HG03280 (cell line): ENCODE measurements around the gene EGFR.
"Not testable (repeated sequence)": the region's sequence is repeated elsewhere in the genome, so short reads cannot be mapped to it uniquely, and the experiment has no call there.

Source experiments
- ATAC-seq: cut with Tn5 transposase; IDR thresholded peaks from one replicate; pipeline ENCODE4 v1.9.1; 2021; ENCODE audit warnings: mild to moderate bottlenecking, moderate library complexity; ENCODE audit not compliant: unreplicated experiment

Gene EGFR

DNA sequence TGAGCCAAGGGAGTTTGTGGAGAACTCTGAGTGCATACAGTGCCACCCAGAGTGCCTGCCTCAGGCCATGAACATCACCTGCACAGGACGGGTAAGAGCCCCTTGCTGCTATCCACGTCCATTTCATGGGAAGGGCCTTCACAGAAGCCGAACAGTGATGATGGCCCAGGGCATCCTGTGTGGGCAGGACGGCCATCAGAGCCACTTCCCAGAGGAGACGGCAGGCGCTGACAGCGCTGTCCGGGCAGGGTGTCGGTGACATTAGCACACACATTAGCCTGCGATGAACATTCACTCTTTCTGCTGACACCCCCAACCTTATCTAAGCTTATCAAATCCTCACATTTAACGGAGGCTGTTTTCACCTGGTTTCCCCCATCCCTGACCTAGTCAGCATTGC lies 144.9 kb downstream of the EGFR start:
- no peak for ATAC-seq

GRCh38 chr7:55164527-55164926 lies 145.7 kb downstream of the EGFR start:
- ATAC-seq: no peak

GRCh38 chr7:55165176-55165861 lies 146.5 kb downstream of the EGFR start:
- no peak for ATAC-seq

- ATAC-seq: not testable (repeated sequence)
Measured at GRCh38 chr7:55167296-55167695, 148.5 kb downstream of the EGFR start.

- no peak for ATAC-seq
Measured at GRCh38 chr7:55170335-55171069, 151.7 kb downstream of the EGFR start.

DNA sequence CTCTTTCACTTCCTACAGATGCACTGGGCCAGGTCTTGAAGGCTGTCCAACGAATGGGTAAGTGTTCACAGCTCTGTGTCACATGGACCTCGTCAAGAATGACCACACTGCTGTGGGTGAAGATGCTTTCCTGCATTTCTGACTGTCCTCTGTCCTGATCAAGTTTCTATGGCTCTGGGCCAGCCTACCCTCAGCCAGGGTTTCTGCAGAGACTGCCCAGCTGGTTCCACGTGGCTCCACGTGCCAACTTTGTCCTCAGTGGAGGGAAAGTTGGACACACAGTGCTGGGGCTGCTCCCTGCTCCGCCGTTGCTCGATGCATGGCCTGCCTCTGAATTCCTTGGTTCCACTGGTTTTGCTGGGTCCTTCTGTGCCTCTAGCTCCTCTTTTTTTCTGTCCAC lies 152.3 kb downstream of the EGFR start:
- ATAC-seq: no peak

DNA sequence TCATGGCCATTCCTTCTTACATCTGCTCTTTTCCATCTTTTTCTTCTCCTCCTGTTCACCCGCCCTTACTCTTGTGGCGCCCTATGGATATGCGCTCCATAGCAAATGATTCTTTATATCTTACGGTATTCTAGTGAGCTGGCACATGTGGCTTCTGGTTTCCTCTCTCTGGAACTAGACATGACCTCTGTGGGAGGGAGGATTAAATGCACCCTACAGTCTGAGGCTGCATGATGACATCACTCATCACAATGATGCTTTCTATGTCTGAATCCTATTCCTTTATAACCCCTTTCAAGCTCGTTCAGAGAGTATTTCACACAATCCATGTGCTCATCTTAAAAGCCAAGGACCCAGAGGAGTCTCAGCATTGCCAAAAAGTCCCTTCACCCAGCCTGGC lies 153.3 kb downstream of the EGFR start:
- no peak for ATAC-seq

GRCh38 chr7:55172881-55173609 lies 154.2 kb downstream of the EGFR start:
- ATAC-seq: no peak

- ATAC-seq: no peak
Measured at GRCh38 chr7:55173671-55174070, 154.9 kb downstream of the EGFR start.

GRCh38 chr7:55174456-55174855 lies 155.6 kb downstream of the EGFR start:
- ATAC-seq: no peak

DNA sequence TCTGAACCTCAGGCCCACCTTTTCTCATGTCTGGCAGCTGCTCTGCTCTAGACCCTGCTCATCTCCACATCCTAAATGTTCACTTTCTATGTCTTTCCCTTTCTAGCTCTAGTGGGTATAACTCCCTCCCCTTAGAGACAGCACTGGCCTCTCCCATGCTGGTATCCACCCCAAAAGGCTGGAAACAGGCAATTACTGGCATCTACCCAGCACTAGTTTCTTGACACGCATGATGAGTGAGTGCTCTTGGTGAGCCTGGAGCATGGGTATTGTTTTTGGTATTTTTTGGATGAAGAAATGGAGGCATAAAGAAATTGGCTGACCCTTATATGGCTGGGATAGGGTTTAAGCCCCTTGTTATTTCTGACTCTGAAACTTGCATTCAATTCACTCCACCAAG lies 156.0 kb downstream of the EGFR start:
- ATAC-seq: no peak

DNA sequence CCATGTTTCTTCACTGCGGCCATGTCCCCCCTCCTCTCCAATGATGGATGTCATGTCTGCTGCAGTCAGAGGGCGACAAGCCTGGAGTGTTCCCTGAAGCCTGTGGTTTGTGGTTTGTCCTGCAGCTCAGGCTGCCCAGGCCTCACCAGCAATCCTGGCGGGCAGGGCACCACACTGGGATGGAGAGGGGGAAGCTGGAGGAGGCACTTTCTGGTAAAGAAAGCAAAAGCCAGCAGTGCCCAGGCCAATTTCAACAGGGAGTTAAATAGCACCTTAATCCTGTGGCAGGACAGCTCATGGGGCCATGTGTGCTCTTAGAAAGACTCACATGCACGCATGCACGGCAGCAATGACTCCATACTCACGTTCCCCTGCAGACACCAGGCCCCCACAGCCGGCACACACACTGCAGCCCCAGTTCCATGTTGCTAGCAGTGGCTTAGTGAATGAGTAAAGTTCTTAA lies 158.3 kb downstream of the EGFR start:
- ATAC-seq: no peak

DNA sequence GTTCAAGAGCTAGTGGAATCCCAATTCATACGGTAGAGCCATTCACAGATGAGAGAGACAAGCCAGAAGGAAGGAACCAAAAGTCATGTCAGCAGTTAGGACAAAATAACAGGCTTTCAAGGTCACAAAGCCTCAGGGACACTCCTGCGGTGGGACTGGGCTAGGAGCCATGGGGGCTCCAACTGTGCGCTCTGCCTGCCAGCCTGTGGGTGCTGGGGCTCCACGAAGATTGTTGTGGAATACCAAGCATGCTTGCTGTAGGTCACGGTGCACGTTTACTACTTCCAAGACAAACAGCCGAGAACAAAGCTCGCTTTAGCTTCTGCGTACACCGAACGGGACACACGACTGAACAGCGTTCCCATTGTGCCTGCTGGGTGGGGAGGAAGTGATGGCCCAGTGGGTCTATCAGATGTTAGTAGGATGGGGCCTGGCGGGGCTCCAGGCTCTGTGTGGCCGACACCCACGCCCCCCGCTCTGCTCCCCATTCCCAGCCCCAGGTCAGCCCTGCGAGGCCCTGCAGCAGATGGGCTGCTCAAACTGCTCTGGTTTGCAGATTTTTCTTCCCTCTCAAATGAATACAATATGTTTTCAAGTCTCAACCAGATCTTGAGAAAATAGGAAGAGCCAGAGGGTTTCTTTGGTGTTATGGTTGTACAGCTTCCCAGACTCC lies 158.9 kb downstream of the EGFR start:
- no peak for ATAC-seq

GRCh38 chr7:55178292-55178862 lies 159.6 kb downstream of the EGFR start:
- no peak for ATAC-seq

DNA sequence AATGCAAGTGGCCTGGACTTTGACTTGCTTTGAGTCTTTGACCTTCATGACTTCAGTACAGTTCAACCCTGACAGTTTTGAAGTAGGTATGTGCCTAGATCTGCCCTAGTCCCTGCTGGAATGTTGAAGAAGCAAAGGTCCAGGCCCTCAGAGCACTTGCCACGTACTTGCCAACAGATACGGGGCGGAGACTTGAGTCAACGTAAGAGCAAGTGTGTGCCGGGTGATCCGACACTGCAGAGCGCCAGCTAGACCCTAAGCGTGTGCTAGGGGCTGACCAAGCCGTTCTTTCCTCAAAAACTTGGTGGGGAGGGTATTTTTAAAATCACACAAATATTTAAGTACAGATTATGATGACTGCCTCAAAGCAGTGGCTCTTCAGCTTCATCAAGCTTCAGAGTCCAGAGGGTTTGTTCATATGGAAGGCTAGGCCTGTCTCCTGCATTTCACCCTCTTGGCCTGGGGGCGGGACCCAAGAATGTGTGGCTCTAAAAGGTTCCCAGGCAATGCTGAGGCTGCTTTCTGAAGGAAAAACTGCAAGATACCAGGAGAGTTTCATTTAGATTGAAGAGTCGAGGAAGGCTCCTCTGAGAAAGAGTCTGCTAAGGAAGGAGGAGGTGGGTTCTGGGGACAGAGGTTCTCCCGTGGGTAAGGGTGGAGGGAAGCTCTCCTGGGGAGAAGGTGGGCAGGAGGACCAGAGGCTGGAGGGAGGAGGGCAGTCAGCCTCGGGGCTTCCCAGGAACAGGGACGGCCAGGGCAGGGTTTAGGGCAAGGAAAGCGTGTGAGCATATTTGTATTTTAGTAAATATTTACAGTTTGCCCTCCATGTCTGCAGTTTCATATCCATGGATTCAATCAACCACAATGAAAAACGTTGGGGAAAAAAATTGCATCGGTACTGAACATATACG lies 160.3 kb downstream of the EGFR start:
- ATAC-seq: no peak

DNA sequence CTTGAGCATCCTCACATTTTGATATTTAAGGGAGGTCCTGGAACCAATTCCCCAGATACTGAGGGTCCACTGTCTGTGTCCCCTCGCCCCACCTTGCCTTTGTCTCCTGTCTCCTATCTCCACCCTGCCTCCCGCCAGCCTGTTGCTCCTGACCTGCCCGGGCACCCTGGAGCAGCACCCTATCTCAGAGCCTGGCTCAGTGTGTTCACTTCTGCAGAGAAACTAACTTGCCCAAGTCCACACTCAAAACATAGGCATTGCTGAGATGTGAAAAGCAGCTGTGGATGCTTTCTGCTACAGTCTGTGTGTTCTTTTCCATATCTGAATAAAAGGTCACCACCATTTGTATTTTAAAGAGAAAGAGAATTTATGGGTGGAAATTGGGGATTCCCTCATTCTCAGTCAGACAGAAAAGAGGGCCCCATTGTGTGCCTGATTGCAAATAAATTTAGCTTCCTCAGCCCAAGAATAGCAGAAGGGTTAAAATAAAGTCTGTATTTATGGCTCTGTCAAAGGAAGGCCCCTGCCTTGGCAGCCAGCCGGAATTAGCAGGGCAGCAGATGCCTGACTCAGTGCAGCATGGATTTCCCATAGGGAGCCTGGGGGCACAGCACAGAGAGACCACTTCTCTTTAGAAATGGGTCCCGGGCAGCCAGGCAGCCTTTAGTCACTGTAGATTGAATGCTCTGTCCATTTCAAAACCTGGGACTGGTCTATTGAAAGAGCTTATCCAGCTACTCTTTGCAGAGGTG lies 161.3 kb downstream of the EGFR start:
- no peak for ATAC-seq

- no peak for ATAC-seq
Measured at GRCh38 chr7:55180963-55181542, 162.2 kb downstream of the EGFR start.

- ATAC-seq: no peak
Measured at GRCh38 chr7:55181762-55182161, 162.9 kb downstream of the EGFR start.

DNA sequence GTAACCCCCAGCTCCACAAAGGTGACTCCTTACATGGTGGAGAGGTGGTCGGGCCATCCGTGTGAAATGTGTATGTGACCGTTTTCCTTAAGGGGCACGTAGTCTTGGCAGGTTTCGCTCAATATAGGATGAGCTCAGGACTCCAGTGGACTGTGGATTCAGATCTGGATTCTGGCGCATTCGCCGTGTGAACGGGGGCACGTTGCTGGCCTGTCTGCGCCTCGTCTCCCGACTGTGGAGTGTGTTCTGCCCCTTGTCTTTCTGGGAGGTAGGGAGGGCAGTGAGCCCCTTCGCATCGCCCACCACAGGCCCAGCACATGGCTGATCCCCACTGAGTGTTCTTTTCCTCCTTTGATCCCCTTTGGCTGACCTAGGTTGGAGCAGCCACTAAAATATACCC lies 165.1 kb downstream of the EGFR start:
- no peak for ATAC-seq
